Fibroblast of lung (primary cell): ENCODE data around the gene CST7.

Source experiments
- CTCF ChIP-seq, 2 donors: IDR thresholded peaks in 1 of 2; conservative IDR thresholded peaks in 1 of 2; 1 replicate in 1 of 2; 2 replicates in 1 of 2; pipeline ENCODE4 v1.5.1; 2011 to 2012; ENCODE audit warnings: low read length in 2 of 2, control low read depth in 1 of 2, inconsistent platforms in 1 of 2, low read depth in 1 of 2, mild to moderate bottlenecking in 1 of 2
- EZH2 ChIP-seq: IDR thresholded peaks from 2 replicates; pipeline ENCODE4 v1.5.1; 2012; ENCODE audit warnings: low read length, control low read depth, mild to moderate bottlenecking; ENCODE audit errors: missing control alignments

- TF ChIP-seq CTCF (conservative IDR thresholded peaks at IDR 0.05 in 1 of 2, IDR thresholded peaks at IDR 0.05 in 1 of 2; ENCODE audit: low read depth in 1 of 2, low read length in 2 of 2) = no peak
- TF ChIP-seq EZH2 = no peak
These were observed 10.7 kb downstream of the CST7 start for GRCh38 chr20:24959591-24960301.
